ENCODE data around the gene NBR1. TPM values are rescaled to one million over a fixed set of nuclear protein-coding genes. Genes with fewer than 3 reads are reported as not detected.
"Not testable (repeated sequence)": the region's sequence is repeated elsewhere in the genome, so short reads cannot be mapped to it uniquely, and the experiment has no call there.

NBR1 gene
- total RNA-seq, 4 donors from 2014 or later, result 83.3 to 156 (median 104) TPM

GRCh38 chr17:43142153-43142552, 28.9 kb upstream of the NBR1 start:
- no peak overlapping the region for H3K4me3 ChIP-seq
- H3K36me3 ChIP-seq, result peaks cover 0 to 38% (median 9%) of the 10 kb centered on the region in 4 donors
- H3K27me3 ChIP-seq, result no peaks in the 10 kb centered on the region
- intact Hi-C loops (cut with DNase I), result no loop called here
- WGBS, result 92% methylated on average over 5 of the region's 5 CpGs
- DNase-seq (ENCODE audit: extremely low spot score), result no peak
- no peaks in the 10 kb centered on the region for H3K9me3 ChIP-seq
- H3K27ac ChIP-seq (replicated peaks in 1 of 4), result no peak overlapping the region
- TF ChIP-seq EP300 (IDR thresholded peaks at IDR 0.05) (no peak), POLR2AphosphoS5 (IDR thresholded peaks at IDR 0.05) (no peak), POLR2A (IDR thresholded peaks at IDR 0.05; ENCODE audit: low read depth) (no peak), CTCF (IDR thresholded peaks at IDR 0.05) (no peak)
- no peaks in the 10 kb centered on the region for H3K4me1 ChIP-seq

GRCh38 chr17:43143201-43143600, 27.8 kb upstream of the NBR1 start:
- no peak overlapping the region for H3K4me3 ChIP-seq
- H3K27ac ChIP-seq (replicated peaks in 1 of 4), result no peak overlapping the region
- no peak for DNase-seq (ENCODE audit: extremely low spot score)
- H3K4me1 ChIP-seq, result no peaks in the 10 kb centered on the region
- WGBS, result 78% methylated on average over 5 of the region's 5 CpGs
- H3K36me3 ChIP-seq, result peaks cover 0 to 46% (median 9%) of the 10 kb centered on the region in 4 donors
- no peaks in the 10 kb centered on the region for H3K27me3 ChIP-seq
- intact Hi-C loops (cut with DNase I), result no loop called here
- no peaks in the 10 kb centered on the region for H3K9me3 ChIP-seq
- no peak for TF ChIP-seq CTCF (IDR thresholded peaks at IDR 0.05)
- no peak for TF ChIP-seq EP300 (IDR thresholded peaks at IDR 0.05)

- TF ChIP-seq POLR2AphosphoS5 (IDR thresholded peaks at IDR 0.05) (no peak), CTCF (IDR thresholded peaks at IDR 0.05) (no peak), EP300 (IDR thresholded peaks at IDR 0.05) (no peak), POLR2A (IDR thresholded peaks at IDR 0.05; ENCODE audit: low read depth) (no peak)
- no peaks in the 10 kb centered on the region for H3K4me1 ChIP-seq
- no peaks in the 10 kb centered on the region for H3K9me3 ChIP-seq
- no peak overlapping the region for H3K4me3 ChIP-seq
- DNase-seq (ENCODE audit: extremely low spot score), result no peak
- no peaks in the 10 kb centered on the region for H3K27me3 ChIP-seq
- intact Hi-C loops (cut with DNase I), result no loop called here
- no peak overlapping the region for H3K27ac ChIP-seq (replicated peaks in 1 of 4)
- 90% methylated on average over 4 of the region's 4 CpGs for WGBS
- H3K36me3 ChIP-seq, result peaks cover 0 to 35% (median 9%) of the 10 kb centered on the region in 4 donors
Measured at GRCh38 chr17:43146649-43147048, 24.4 kb upstream of the NBR1 start.

- Histone ChIP-seq H3K27me3 (no peaks in the 10 kb centered on the region), H3K27ac (replicated peaks in 1 of 4) (no peak overlapping the region), H3K36me3 (peaks cover 0 to 25% (median 10%) of the 10 kb centered on the region in 4 donors), H3K4me3 (no peak overlapping the region), H3K4me1 (no peaks in the 10 kb centered on the region), H3K9me3 (no peaks in the 10 kb centered on the region)
- intact Hi-C loops (cut with DNase I), result no loop called here
- no peak for DNase-seq (ENCODE audit: extremely low spot score)
- TF ChIP-seq POLR2A (IDR thresholded peaks at IDR 0.05; ENCODE audit: low read depth) (no peak), CTCF (IDR thresholded peaks at IDR 0.05) (no peak), POLR2AphosphoS5 (IDR thresholded peaks at IDR 0.05) (no peak), EP300 (IDR thresholded peaks at IDR 0.05) (no peak)
- WGBS, result 97% methylated on average over 3 of the region's 3 CpGs
Measured at GRCh38 chr17:43151880-43152456, 19.0 kb upstream of the NBR1 start.

- H3K4me3 ChIP-seq; H3K27me3 ChIP-seq; H3K4me1 ChIP-seq; intact Hi-C loops (cut with DNase I); H3K27ac ChIP-seq (replicated peaks in 1 of 4); H3K9me3 ChIP-seq; DNase-seq (ENCODE audit: extremely low spot score): not testable (repeated sequence)
- peaks cover 0 to 24% (median 10%) of the 10 kb centered on the region in 4 donors for H3K36me3 ChIP-seq
- WGBS, result 87% methylated on average over 3 of the region's 3 CpGs
Measured at GRCh38 chr17:43153197-43153835, 17.7 kb upstream of the NBR1 start.

Data from esophagus muscularis mucosa (tissue), 4 donors.